H1 (cell line): ENCODE results near the gene GOLGA7B. TPM values are rescaled to one million over a fixed set of nuclear protein-coding genes. Genes with fewer than 3 reads are reported as not detected.

Experiments used
- ASH2L ChIP-seq: fragments of 200-600, 300-600 bp; sonication (generic); IDR thresholded peaks from one replicate; pipeline ENCODE4 v1.7.1; 2017; ENCODE audit warnings: low read length
- EGR1 ChIP-seq: IDR thresholded peaks from 2 replicates; pipeline ENCODE4 v1.6.1; 2011; ENCODE audit warnings: low read depth, low read length, borderline replicate concordance
- MAFK ChIP-seq: IDR thresholded peaks from 2 replicates; pipeline ENCODE4 v1.6.1; 2012; ENCODE audit warnings: low read depth, mild to moderate bottlenecking, improper control_type of control experiment, low read length
- POLR2AphosphoS5 ChIP-seq: IDR thresholded peaks from 2 replicates; pipeline ENCODE4 v1.6.1; 2011; ENCODE audit warnings: low read depth, low read length
- RXRA ChIP-seq: IDR thresholded peaks from 2 replicates; pipeline ENCODE4 v1.6.1; 2011; ENCODE audit warnings: low read depth, mild to moderate bottlenecking, low read length, moderate library complexity; ENCODE audit not compliant: insufficient read depth
- polyA plus RNA-seq, 7 experiments: library from polyadenylated mRNA; depleted of rRNA in 3 of 7; stranded (reverse) in 5 of 7; unstranded in 2 of 7; fragments of >200 nt in 5 of 7; fragments of 200-250 nt in 2 of 7; gene quantifications; 1 replicate in 5 of 7; 2 replicates in 1 of 7; 4 replicates in 1 of 7; pipeline versions ENCODE4 v1.2.1 to v1.2.3, GENCODE V29; 2011 to 2013; ENCODE audit warnings: missing spikeins in 2 of 7, mixed read lengths in 2 of 7
- total RNA-seq: library from RNA; stranded (reverse); fragmentation: NEBNext Ultra II Directional; extraction: Animal tissue kit (Norgen Biotek cat#: 25700); gene quantifications from 2 replicates; pipeline ENCODE4 v1.2.1, GENCODE V29; 2021

The GOLGA7B gene
- total and polyA plus RNA-seq, 2 of the 8 experiments (the other 6 are each of a cell fraction or from before 2014, with no cell fraction given): 0.04 to 0.14 TPM

GRCh38 chr10:97868134-97868685, 18.6 kb downstream of the GOLGA7B start (continued):
- TF ChIP-seq MAFK (no peak), EGR1 (no peak), POLR2AphosphoS5 (no peak), RXRA (no peak), ASH2L (no peak)
